DND-41 (cell line): ENCODE data around the gene DLGAP5.

Source experiments
- EZH2 ChIP-seq: IDR thresholded peaks from 3 replicates; pipeline ENCODE4 v1.6.1; 2012; ENCODE audit warnings: borderline replicate concordance, low read depth, mild to moderate bottlenecking, moderate library complexity, low read length, inconsistent platforms; ENCODE audit not compliant: severe bottlenecking
- TF ChIP-seq, protein P1 (sequence below): IDR thresholded peaks from 2 replicates; pipeline ENCODE4 v1.5.1; 2012; ENCODE audit warnings: borderline replicate concordance, low read length, moderate library complexity, mild to moderate bottlenecking; ENCODE audit not compliant: poor library complexity, severe bottlenecking; ENCODE audit errors: extremely low read depth

DNA sequence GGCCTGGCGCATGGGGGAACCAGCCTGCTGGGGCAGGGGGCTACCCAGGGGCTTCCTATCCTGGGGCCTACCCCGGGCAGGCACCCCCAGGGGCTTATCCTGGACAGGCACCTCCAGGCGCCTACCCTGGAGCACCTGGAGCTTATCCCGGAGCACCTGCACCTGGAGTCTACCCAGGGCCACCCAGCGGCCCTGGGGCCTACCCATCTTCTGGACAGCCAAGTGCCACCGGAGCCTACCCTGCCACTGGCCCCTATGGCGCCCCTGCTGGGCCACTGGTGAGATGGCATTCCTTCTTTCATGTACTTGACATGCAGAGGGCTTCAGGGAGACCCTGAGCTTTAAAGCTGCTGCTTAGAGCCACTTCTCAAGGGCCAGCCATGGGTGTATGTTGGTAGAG, 53.3 kb downstream of the DLGAP5 start:
- no peak for TF ChIP-seq EZH2
- TF ChIP-seq, protein P1, sequence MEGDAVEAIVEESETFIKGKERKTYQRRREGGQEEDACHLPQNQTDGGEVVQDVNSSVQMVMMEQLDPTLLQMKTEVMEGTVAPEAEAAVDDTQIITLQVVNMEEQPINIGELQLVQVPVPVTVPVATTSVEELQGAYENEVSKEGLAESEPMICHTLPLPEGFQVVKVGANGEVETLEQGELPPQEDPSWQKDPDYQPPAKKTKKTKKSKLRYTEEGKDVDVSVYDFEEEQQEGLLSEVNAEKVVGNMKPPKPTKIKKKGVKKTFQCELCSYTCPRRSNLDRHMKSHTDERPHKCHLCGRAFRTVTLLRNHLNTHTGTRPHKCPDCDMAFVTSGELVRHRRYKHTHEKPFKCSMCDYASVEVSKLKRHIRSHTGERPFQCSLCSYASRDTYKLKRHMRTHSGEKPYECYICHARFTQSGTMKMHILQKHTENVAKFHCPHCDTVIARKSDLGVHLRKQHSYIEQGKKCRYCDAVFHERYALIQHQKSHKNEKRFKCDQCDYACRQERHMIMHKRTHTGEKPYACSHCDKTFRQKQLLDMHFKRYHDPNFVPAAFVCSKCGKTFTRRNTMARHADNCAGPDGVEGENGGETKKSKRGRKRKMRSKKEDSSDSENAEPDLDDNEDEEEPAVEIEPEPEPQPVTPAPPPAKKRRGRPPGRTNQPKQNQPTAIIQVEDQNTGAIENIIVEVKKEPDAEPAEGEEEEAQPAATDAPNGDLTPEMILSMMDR, result peak; percentile 29
